Mesenchymal stem cell (in vitro differentiated cells and primary cell): ENCODE results near the gene ABRACL.

Experiments
- DNase-seq: peaks from one replicate; pipeline ENCODE4 v3.0.0-alpha.2; 2013
- H2AFZ ChIP-seq: one replicate; pipeline ENCODE4 v1.6.1; 2013; ENCODE audit warnings: low read depth, mild to moderate bottlenecking, control low read depth, inconsistent platforms, low read length, moderate library complexity
- H2AK5ac ChIP-seq: 2 replicates; pipeline ENCODE4 v1.6.1; 2013; ENCODE audit warnings: low read length, moderate library complexity, mild to moderate bottlenecking, inconsistent platforms; ENCODE audit not compliant: severe bottlenecking
- H2BK120ac ChIP-seq: one replicate; pipeline ENCODE4 v1.6.1; 2013; ENCODE audit warnings: low read depth, mild to moderate bottlenecking, inconsistent platforms, low read length, moderate library complexity
- H2BK12ac ChIP-seq, 2 experiments: one replicate each; pipeline ENCODE4 v1.6.1; 2013; ENCODE audit warnings: inconsistent platforms in 2 of 2, low read length in 2 of 2, mild to moderate bottlenecking in 2 of 2, moderate library complexity in 2 of 2, control low read depth in 1 of 2
- H2BK15ac ChIP-seq: one replicate; pipeline ENCODE4 v1.6.1; 2013; ENCODE audit warnings: mild to moderate bottlenecking, low read depth, inconsistent platforms; ENCODE audit not compliant: poor library complexity, severe bottlenecking
- H2BK5ac ChIP-seq: 2 replicates; pipeline ENCODE4 v1.6.1; 2013; ENCODE audit warnings: low read depth, mild to moderate bottlenecking, low read length, control low read depth, inconsistent platforms; ENCODE audit not compliant: poor library complexity, severe bottlenecking
- H3K14ac ChIP-seq, 2 experiments: one replicate each; pipeline ENCODE4 v1.6.1; 2013; ENCODE audit warnings: inconsistent platforms in 2 of 2, low read length in 2 of 2, control low read depth in 1 of 2, mild to moderate bottlenecking in 1 of 2, moderate library complexity in 1 of 2
- H3K18ac ChIP-seq, 2 experiments: one replicate each; pipeline ENCODE4 v1.6.1; 2013; ENCODE audit warnings: inconsistent platforms in 2 of 2, low read length in 2 of 2, control low read depth in 1 of 2, low read depth in 1 of 2, mild to moderate bottlenecking in 1 of 2
- H3K23ac ChIP-seq, 2 experiments: one replicate each; pipeline ENCODE4 v1.6.1; 2013; ENCODE audit warnings: inconsistent platforms in 2 of 2, low read length in 2 of 2, mild to moderate bottlenecking in 2 of 2, moderate library complexity in 2 of 2, control low read depth in 1 of 2
- H3K27ac ChIP-seq: 2 replicates; pipeline ENCODE4 v1.5.1; 2013; ENCODE audit warnings: mild to moderate bottlenecking, moderate library complexity, low read length, control low read depth, inconsistent platforms; ENCODE audit not compliant: poor library complexity, severe bottlenecking
- H3K27me3 ChIP-seq, 2 experiments: 2 replicates each; pipeline versions ENCODE4 v1.6.1 to v1.7.0; 2013; ENCODE audit warnings: low read length in 2 of 2, mild to moderate bottlenecking in 2 of 2, moderate library complexity in 2 of 2, control low read depth in 1 of 2, inconsistent platforms in 1 of 2; ENCODE audit not compliant: control insufficient read depth in 1 of 2, insufficient read depth in 1 of 2
- H3K36me3 ChIP-seq, 2 experiments: 2 replicates each; pipeline versions ENCODE4 v1.6.1 to v1.7.0; 2013; ENCODE audit warnings: low read length in 2 of 2, control low read depth in 1 of 2, inconsistent platforms in 1 of 2, low read depth in 1 of 2, mild to moderate bottlenecking in 1 of 2; ENCODE audit not compliant: insufficient read depth in 2 of 2, control insufficient read depth in 1 of 2
- H3K4ac ChIP-seq, 2 experiments: one replicate each; pipeline ENCODE4 v1.6.1; 2013; ENCODE audit warnings: inconsistent platforms in 2 of 2, low read length in 2 of 2, mild to moderate bottlenecking in 2 of 2, moderate library complexity in 2 of 2, control low read depth in 1 of 2, low read depth in 1 of 2
- H3K4me1 ChIP-seq: 2 replicates; pipeline ENCODE4 v1.6.1; 2013; ENCODE audit warnings: low read depth, low read length, control low read depth; ENCODE audit not compliant: control insufficient read depth, insufficient read depth
- H3K4me2 ChIP-seq: 2 replicates; pipeline ENCODE4 v1.6.1; 2013; ENCODE audit warnings: low read length, mild to moderate bottlenecking, inconsistent platforms; ENCODE audit not compliant: poor library complexity, severe bottlenecking
- H3K4me3 ChIP-seq, 2 experiments: 2 replicates each; pipeline versions ENCODE4 v1.5.1 to v1.7.0; 2013; ENCODE audit warnings: low read length in 2 of 2, mild to moderate bottlenecking in 2 of 2, control low read depth in 1 of 2, low read depth in 1 of 2; ENCODE audit not compliant: insufficient read depth in 1 of 2
- H3K79me1 ChIP-seq: replicated peaks from 2 replicates; pipeline ENCODE4 v1.6.1; 2013; ENCODE audit warnings: mild to moderate bottlenecking, control low read depth, low read length, inconsistent platforms; ENCODE audit not compliant: poor library complexity, severe bottlenecking
- H3K9ac ChIP-seq: 2 replicates; pipeline ENCODE4 v1.7.0; 2013; ENCODE audit warnings: mild to moderate bottlenecking, low read length, moderate library complexity
- H3K9me3 ChIP-seq: 2 replicates; pipeline ENCODE4 v1.7.0; 2013; ENCODE audit warnings: mild to moderate bottlenecking, low read length; ENCODE audit not compliant: control insufficient read depth
- H4K8ac ChIP-seq: one replicate; pipeline ENCODE4 v1.6.1; 2013; ENCODE audit warnings: inconsistent platforms, mild to moderate bottlenecking, low read length, moderate library complexity
- H4K91ac ChIP-seq: one replicate; pipeline ENCODE4 v1.6.1; 2013; ENCODE audit warnings: mild to moderate bottlenecking, low read length, inconsistent platforms
- WGBS: methylation state at CpG from one replicate; pipeline ENCODE4 v1.1.7; 2013; ENCODE audit warnings: mixed read lengths; 5-methylcytosine and 5-hydroxymethylcytosine counted together

ABRACL gene

GRCh38 chr6:138986578-138986977, 42.0 kb upstream of the ABRACL start:
- H3K18ac ChIP-seq: no peak overlapping the region
- H2BK15ac ChIP-seq: no peak overlapping the region
- no peaks in the 10 kb centered on the region for H3K9me3 ChIP-seq
- H3K36me3 ChIP-seq: no peaks in the 10 kb centered on the region
- no peak overlapping the region for H2BK5ac ChIP-seq
- no peak overlapping the region for H4K91ac ChIP-seq
- no peak overlapping the region for H3K27ac ChIP-seq
- peak overlapping the region; percentile 95 for H3K4me2 ChIP-seq
- 1% methylated on average over 3 of the region's 3 CpGs for WGBS
- DNase-seq: peak; percentile 54
- H2AK5ac ChIP-seq: no peak overlapping the region
- H2AFZ ChIP-seq: no peak overlapping the region
- H4K8ac ChIP-seq: no peak overlapping the region
- no peaks in the 10 kb centered on the region for H3K4me1 ChIP-seq
- no peaks in the 10 kb centered on the region for H3K27me3 ChIP-seq
- H2BK120ac ChIP-seq: no peak overlapping the region
- no peak overlapping the region for H3K14ac ChIP-seq
- peak overlapping the region in 1 of 2 experiments; percentile 91 for H3K4me3 ChIP-seq
- no peak overlapping the region for H2BK12ac ChIP-seq
- peak overlapping the region; percentile 93 for H3K9ac ChIP-seq
- H3K79me1 ChIP-seq: peaks cover 7% of the 10 kb centered on the region
- H3K23ac ChIP-seq: no peak overlapping the region
- no peak overlapping the region for H3K4ac ChIP-seq

DNA sequence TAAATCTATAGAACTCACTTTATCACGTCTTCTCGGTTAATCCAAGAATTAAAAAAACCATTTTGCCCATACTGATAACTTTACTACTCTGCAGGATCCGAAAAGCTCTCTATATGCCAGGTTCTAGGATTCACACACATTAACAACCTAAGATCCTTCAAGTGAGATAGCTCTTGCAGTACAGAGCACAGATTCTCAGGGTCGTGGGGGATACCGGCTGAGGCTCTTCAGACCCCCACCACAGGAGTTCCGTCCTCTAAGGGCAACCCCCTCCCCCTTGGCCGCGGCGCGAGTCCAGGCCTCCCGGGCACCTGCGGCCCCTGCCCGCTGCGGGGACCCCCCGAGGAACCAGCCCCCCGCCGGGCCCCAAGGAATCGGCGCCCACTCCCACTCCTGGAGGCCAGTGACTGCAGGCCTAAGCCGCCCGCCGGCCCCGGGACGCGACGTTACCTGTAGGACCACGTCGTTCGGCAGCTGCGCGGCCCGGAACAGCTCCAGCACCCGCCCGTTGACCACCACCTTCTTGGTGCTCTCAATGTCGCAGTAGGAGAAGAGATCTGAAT, 41.4 kb upstream of the ABRACL start:
- no peak overlapping the region for H2BK120ac ChIP-seq
- no peaks in the 10 kb centered on the region for H3K27me3 ChIP-seq
- H3K23ac ChIP-seq: peak overlapping the region in 1 of 2 experiments; percentile 99
- peak overlapping the region; percentile 93 to 98 for H3K18ac ChIP-seq
- peak overlapping the region in 1 of 2 experiments; percentile 52 for H2BK12ac ChIP-seq
- H3K4me1 ChIP-seq: no peaks in the 10 kb centered on the region
- WGBS: under 1% methylated on average over 17 of the region's 35 CpGs
- no peak overlapping the region for H2AK5ac ChIP-seq
- H3K14ac ChIP-seq: peak overlapping the region; percentile 58 to 88
- peak overlapping the region; percentile 82 for H4K8ac ChIP-seq
- no peaks in the 10 kb centered on the region for H3K36me3 ChIP-seq
- H2BK5ac ChIP-seq: no peak overlapping the region
- H2BK15ac ChIP-seq: no peak overlapping the region
- no peak overlapping the region for H3K27ac ChIP-seq
- H3K4me3 ChIP-seq: peak overlapping the region; percentile 86 to 91
- H3K9me3 ChIP-seq: no peaks in the 10 kb centered on the region
- H3K4ac ChIP-seq: peak overlapping the region; percentile 73 to 93
- peak overlapping the region; percentile 95 for H3K4me2 ChIP-seq
- peak overlapping the region; percentile 93 for H2AFZ ChIP-seq
- no peak for DNase-seq
- peak overlapping the region; percentile 93 for H3K9ac ChIP-seq
- H3K79me1 ChIP-seq: peaks cover 7% of the 10 kb centered on the region
- peak overlapping the region; percentile 82 for H4K91ac ChIP-seq

DNA sequence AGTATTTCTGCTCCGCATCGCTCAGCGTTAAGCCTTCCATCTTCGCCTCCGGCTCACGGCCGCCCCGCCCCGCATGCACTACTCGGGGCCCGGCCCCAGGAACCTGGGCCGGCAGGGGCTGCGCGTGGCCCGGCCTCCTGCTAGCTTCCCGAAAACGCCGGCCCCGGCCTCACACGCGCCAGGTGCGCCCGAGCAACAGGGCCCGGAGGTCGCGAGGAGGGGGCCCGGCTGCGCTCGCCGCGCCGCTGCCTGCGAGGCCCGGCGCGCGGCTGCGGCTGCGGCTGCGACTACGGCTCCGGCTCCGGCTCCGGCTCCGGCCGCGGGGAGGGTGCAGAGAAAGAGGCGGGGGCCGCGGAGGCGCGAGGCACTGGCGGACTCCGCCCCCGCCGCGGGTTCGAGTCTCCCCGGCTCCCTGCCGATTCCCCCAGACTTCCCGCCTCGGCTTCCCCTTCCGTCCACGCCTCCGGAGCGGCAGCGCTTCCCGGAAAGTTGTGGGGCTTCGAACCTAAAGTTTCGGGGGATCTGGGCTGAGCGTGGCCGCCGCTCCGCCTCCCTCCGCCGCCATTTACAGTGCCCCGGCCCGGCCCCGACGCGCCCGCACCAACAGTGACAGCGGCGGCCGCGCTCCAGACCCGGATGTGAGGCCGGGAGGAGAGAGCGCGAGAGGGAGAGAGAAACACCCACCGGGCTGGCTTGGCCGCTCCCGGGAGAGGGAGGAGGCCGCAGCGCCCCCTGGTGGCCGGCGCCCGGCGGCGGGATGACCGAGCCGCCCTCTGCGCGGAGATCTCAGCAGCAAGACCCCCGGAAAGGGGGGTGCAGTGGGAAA, 40.7 kb upstream of the ABRACL start, which contains the start of gene REPS1:
REPS1 (minus strand) TSS at position 611 of the 826 bp plus-strand sequence; CDS start at position 40, 571 bp downstream.
- H2BK12ac ChIP-seq: peak within 1 kb of the TSS in 1 of 2 experiments; percentile 77
- WGBS: under 1% methylated on average over 89 of the region's 105 CpGs
- peak; percentile 91 for DNase-seq
- peak within 1 kb of the TSS; percentile 82 for H4K91ac ChIP-seq
- H2BK15ac ChIP-seq: peak within 1 kb of the TSS; percentile 95
- H3K4me2 ChIP-seq: peak within 1 kb of the TSS; percentile 95
- H4K8ac ChIP-seq: peak within 1 kb of the TSS; percentile 82
- no peaks in the 10 kb centered on the region for H3K4me1 ChIP-seq
- peak within 1 kb of the TSS; percentile 93 for H2AFZ ChIP-seq
- no peak within 1 kb of the TSS for H2AK5ac ChIP-seq
- peak within 1 kb of the TSS; percentile 73 to 93 for H3K4ac ChIP-seq
- H3K23ac ChIP-seq: peak within 1 kb of the TSS in 1 of 2 experiments; percentile 99
- peak within 1 kb of the TSS; percentile 69 for H3K27ac ChIP-seq
- H3K27me3 ChIP-seq: no peaks in the 10 kb centered on the region
- H3K18ac ChIP-seq: peak within 1 kb of the TSS; percentile 93 to 98
- H3K79me1 ChIP-seq: peaks cover 7% of the 10 kb centered on the region
- no peak within 1 kb of the TSS for H2BK5ac ChIP-seq
- H2BK120ac ChIP-seq: peak within 1 kb of the TSS; percentile 77
- peak within 1 kb of the TSS; percentile 86 to 91 for H3K4me3 ChIP-seq
- H3K14ac ChIP-seq: peak within 1 kb of the TSS; percentile 58 to 88
- peak within 1 kb of the TSS; percentile 93 for H3K9ac ChIP-seq
- no peaks in the 10 kb centered on the region for H3K36me3 ChIP-seq
- H3K9me3 ChIP-seq: no peaks in the 10 kb centered on the region

- no peak overlapping the region for H2BK15ac ChIP-seq
- peak overlapping the region; percentile 88 for H2AFZ ChIP-seq
- H3K9me3 ChIP-seq: no peaks in the 10 kb centered on the region
- no peak overlapping the region for H3K23ac ChIP-seq
- H3K79me1 ChIP-seq: peaks cover 7% of the 10 kb centered on the region
- no peak overlapping the region for H3K14ac ChIP-seq
- H3K36me3 ChIP-seq: no peaks in the 10 kb centered on the region
- no peak overlapping the region for H3K4ac ChIP-seq
- DNase-seq: no peak
- H3K4me3 ChIP-seq: peak overlapping the region in 1 of 2 experiments; percentile 91
- no peak overlapping the region for H2BK5ac ChIP-seq
- peak overlapping the region; percentile 93 for H3K9ac ChIP-seq
- H3K18ac ChIP-seq: no peak overlapping the region
- H2BK12ac ChIP-seq: peak overlapping the region in 1 of 2 experiments; percentile 31
- no peak overlapping the region for H4K8ac ChIP-seq
- peak overlapping the region; percentile 71 for H3K4me2 ChIP-seq
- no peak overlapping the region for H2BK120ac ChIP-seq
- WGBS: 30% methylated on average over 11 of the region's 11 CpGs
- no peaks in the 10 kb centered on the region for H3K27me3 ChIP-seq
- H2AK5ac ChIP-seq: no peak overlapping the region
- no peaks in the 10 kb centered on the region for H3K4me1 ChIP-seq
- H3K27ac ChIP-seq: no peak overlapping the region
- H4K91ac ChIP-seq: no peak overlapping the region
Observed at GRCh38 chr6:138988469-138988834, 40.1 kb upstream of the ABRACL start.
